AG09309 (cell line): ENCODE data around the gene DLG2.

Experiments used
- DNase-seq: peaks from one replicate; pipeline ENCODE4 v3.0.0-alpha.2; 2010; ENCODE audit warnings: low read depth
- H3K4me3 ChIP-seq: 2 replicates; pipeline ENCODE4 v1.5.1; 2011; ENCODE audit warnings: mild to moderate bottlenecking, low read depth, low read length, moderate library complexity; ENCODE audit not compliant: control insufficient read depth
- CTCF ChIP-seq: IDR thresholded peaks from 2 replicates; pipeline ENCODE4 v1.5.1; 2011; ENCODE audit warnings: mild to moderate bottlenecking, low read depth, low read length, inconsistent platforms; ENCODE audit not compliant: insufficient read depth, control insufficient read depth; ENCODE audit errors: missing control alignments

The DLG2 gene

GRCh38 chr11:84256618-84257017 lies 1370.5 kb downstream of the DLG2 start:
- no peak overlapping the region for H3K4me3 ChIP-seq
- no peak for TF ChIP-seq CTCF
- DNase-seq, result no peak

GRCh38 chr11:84255483-84255882 lies 1371.7 kb downstream of the DLG2 start:
- TF ChIP-seq CTCF, result no peak
- H3K4me3 ChIP-seq, result no peak overlapping the region
- DNase-seq, result no peak

GRCh38 chr11:84250834-84251613 lies 1376.1 kb downstream of the DLG2 start:
- DNase-seq, result no peak
- no peak for TF ChIP-seq CTCF
- no peak overlapping the region for H3K4me3 ChIP-seq

GRCh38 chr11:84249344-84250135 lies 1377.6 kb downstream of the DLG2 start:
- no peak overlapping the region for H3K4me3 ChIP-seq
- no peak for DNase-seq
- TF ChIP-seq CTCF, result no peak

GRCh38 chr11:84247926-84248325 lies 1379.2 kb downstream of the DLG2 start:
- no peak for TF ChIP-seq CTCF
- H3K4me3 ChIP-seq, result no peak overlapping the region
- no peak for DNase-seq

GRCh38 chr11:84247129-84247528 lies 1380.0 kb downstream of the DLG2 start:
- no peak overlapping the region for H3K4me3 ChIP-seq
- no peak for DNase-seq
- TF ChIP-seq CTCF, result no peak
